ENCODE results near the gene ASB16.

Gene ASB16

DNA sequence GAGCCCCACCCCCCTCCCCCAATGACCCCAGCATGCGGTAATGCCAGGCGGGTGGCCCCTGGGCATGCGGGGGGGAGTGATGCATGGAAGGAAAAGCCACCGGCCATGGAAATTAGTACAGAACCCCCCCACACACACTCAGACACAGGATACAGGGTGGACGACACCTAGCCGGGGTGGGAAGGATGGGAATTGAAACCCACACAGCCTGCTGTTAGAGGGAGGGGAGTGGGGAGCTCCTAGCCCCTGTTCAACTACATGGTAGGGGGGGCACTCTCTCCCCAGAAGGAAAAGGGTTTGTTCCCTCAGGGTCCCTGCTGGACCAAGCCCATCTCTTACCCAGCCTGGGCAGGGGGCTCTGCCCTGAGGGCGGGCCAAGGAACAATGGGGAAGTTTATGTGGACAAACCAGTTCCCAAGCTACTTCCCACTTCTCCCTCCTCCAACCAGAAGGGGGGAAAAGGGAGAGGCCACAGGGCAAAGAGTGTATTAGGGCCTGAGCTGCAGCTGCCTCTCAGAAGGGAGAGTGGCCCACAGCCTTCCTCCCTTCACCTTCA, 21.5 kb downstream of the ASB16 start:
- H4K8ac ChIP-seq (ENCODE audit: low read depth, low read length) = no peak overlapping the region
- no peak overlapping the region for H3K9ac ChIP-seq (ENCODE audit: low read depth, low read length, poor library complexity)
- peaks cover 44 to 74% of the 10 kb centered on the region in 2 donors for H3K36me3 ChIP-seq (replicated peaks in 1 of 2; ENCODE audit: control insufficient read depth in 2 of 2, insufficient read depth in 2 of 2, low read length in 2 of 2)
- no peak overlapping the region for H2BK15ac ChIP-seq (ENCODE audit: low read length)
- peaks cover 0 to 3% of the 10 kb centered on the region in 2 donors for H3K4me1 ChIP-seq (ENCODE audit: control insufficient read depth in 2 of 2, insufficient read depth in 1 of 2, low read depth in 1 of 2, low read length in 2 of 2)
- DNase-seq (ENCODE audit: low spot score) = no peak
- H2BK5ac ChIP-seq (ENCODE audit: low read length) = no peak overlapping the region
- no peak overlapping the region for H3K4me2 ChIP-seq (ENCODE audit: insufficient read depth, low read length, poor library complexity, severe bottlenecking)
- no peak overlapping the region for H2BK12ac ChIP-seq (ENCODE audit: low read length)
- H3K18ac ChIP-seq (ENCODE audit: low read length) = no peak overlapping the region
- peak overlapping the region; percentile 11 for H3K23ac ChIP-seq (ENCODE audit: low read depth, low read length, poor library complexity)
- H3K14ac ChIP-seq (ENCODE audit: low read length) = no peak overlapping the region
- no CpG with 5 or more reads among the region's 7 CpGs for WGBS, 2 donors (ENCODE audit: extremely low coverage in 2 of 2, insufficient read length in 2 of 2, insufficient replicate concordance in 1 of 2)
- no peak overlapping the region for H2AFZ ChIP-seq (ENCODE audit: low read length)
- H3K9me3 ChIP-seq (replicated peaks in 1 of 2; ENCODE audit: control insufficient read depth in 2 of 2, insufficient read depth in 1 of 2, low read depth in 1 of 2, low read length in 2 of 2) = no peaks in the 10 kb centered on the region
- H3K79me1 ChIP-seq (ENCODE audit: low read depth, low read length) = peaks cover 14% of the 10 kb centered on the region
- H2BK120ac ChIP-seq (ENCODE audit: low read depth, low read length) = no peak overlapping the region
- no peak overlapping the region for H3K4ac ChIP-seq (ENCODE audit: low read length)
- no peak overlapping the region for H4K91ac ChIP-seq (ENCODE audit: low read depth, low read length, poor library complexity)
- no peaks in the 10 kb centered on the region for H3K27me3 ChIP-seq (ENCODE audit: control insufficient read depth in 3 of 3, insufficient read depth in 3 of 3, low read depth in 1 of 3, low read length in 3 of 3)
- peak overlapping the region; percentile 48 for H3K27ac ChIP-seq (replicated peaks; ENCODE audit: low read length)
- no peak overlapping the region for H3K4me3 ChIP-seq (ENCODE audit: low read length in 2 of 2)
- no peak overlapping the region for H2AK5ac ChIP-seq (ENCODE audit: low read depth, low read length)

DNA sequence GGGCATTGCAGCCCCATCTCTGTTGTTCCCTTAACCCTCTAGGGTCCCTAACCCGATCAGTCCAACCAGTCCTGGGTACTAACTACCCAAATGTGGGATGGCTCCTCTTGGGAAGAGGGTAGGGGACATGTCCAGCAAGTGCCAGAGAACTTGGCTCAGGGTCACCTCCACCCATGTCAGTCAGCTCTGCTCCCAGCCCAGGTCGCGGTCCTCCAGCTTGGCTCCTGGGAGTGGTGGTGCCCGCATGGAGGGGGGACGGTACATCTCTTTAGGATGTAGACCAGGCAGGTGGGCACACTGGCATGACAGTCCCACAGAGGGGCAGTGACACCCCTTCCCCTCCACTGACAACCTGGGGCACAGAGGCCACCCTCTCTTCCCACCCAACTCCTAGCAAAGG, 22.2 kb downstream of the ASB16 start:
- Histone ChIP-seq H4K8ac (ENCODE audit: low read depth, low read length) (no peak overlapping the region), H3K4me3 (ENCODE audit: low read length in 2 of 2) (no peak overlapping the region), H2BK5ac (ENCODE audit: low read length) (no peak overlapping the region), H3K79me1 (ENCODE audit: low read depth, low read length) (peaks cover 14% of the 10 kb centered on the region), H3K14ac (ENCODE audit: low read length) (no peak overlapping the region), H3K9ac (ENCODE audit: low read depth, low read length, poor library complexity) (no peak overlapping the region), H4K91ac (ENCODE audit: low read depth, low read length, poor library complexity) (peak overlapping the region; percentile 79), H3K36me3 (replicated peaks in 1 of 2; ENCODE audit: control insufficient read depth in 2 of 2, insufficient read depth in 2 of 2, low read length in 2 of 2) (peaks cover 51 to 81% of the 10 kb centered on the region in 2 donors), H3K23ac (ENCODE audit: low read depth, low read length, poor library complexity) (peak overlapping the region; percentile 46), H3K27ac (replicated peaks; ENCODE audit: low read length) (peak overlapping the region; percentile 10), H2BK120ac (ENCODE audit: low read depth, low read length) (no peak overlapping the region), H3K18ac (ENCODE audit: low read length) (no peak overlapping the region), H2AFZ (ENCODE audit: low read length) (no peak overlapping the region), H3K4me1 (ENCODE audit: control insufficient read depth in 2 of 2, insufficient read depth in 1 of 2, low read depth in 1 of 2, low read length in 2 of 2) (peaks cover 0 to 4% of the 10 kb centered on the region in 2 donors), H3K27me3 (ENCODE audit: control insufficient read depth in 3 of 3, insufficient read depth in 3 of 3, low read depth in 1 of 3, low read length in 3 of 3) (no peaks in the 10 kb centered on the region), H3K4me2 (ENCODE audit: insufficient read depth, low read length, poor library complexity, severe bottlenecking) (no peak overlapping the region), H2BK15ac (ENCODE audit: low read length) (no peak overlapping the region), H3K4ac (ENCODE audit: low read length) (no peak overlapping the region), H2BK12ac (ENCODE audit: low read length) (no peak overlapping the region), H3K9me3 (replicated peaks in 1 of 2; ENCODE audit: control insufficient read depth in 2 of 2, insufficient read depth in 1 of 2, low read depth in 1 of 2, low read length in 2 of 2) (no peaks in the 10 kb centered on the region), H2AK5ac (ENCODE audit: low read depth, low read length) (no peak overlapping the region)
- WGBS, 2 donors (ENCODE audit: extremely low coverage in 2 of 2, insufficient read length in 2 of 2, insufficient replicate concordance in 1 of 2) = no CpG with 5 or more reads among the region's 5 CpGs
- DNase-seq (ENCODE audit: low spot score) = no peak

DNA sequence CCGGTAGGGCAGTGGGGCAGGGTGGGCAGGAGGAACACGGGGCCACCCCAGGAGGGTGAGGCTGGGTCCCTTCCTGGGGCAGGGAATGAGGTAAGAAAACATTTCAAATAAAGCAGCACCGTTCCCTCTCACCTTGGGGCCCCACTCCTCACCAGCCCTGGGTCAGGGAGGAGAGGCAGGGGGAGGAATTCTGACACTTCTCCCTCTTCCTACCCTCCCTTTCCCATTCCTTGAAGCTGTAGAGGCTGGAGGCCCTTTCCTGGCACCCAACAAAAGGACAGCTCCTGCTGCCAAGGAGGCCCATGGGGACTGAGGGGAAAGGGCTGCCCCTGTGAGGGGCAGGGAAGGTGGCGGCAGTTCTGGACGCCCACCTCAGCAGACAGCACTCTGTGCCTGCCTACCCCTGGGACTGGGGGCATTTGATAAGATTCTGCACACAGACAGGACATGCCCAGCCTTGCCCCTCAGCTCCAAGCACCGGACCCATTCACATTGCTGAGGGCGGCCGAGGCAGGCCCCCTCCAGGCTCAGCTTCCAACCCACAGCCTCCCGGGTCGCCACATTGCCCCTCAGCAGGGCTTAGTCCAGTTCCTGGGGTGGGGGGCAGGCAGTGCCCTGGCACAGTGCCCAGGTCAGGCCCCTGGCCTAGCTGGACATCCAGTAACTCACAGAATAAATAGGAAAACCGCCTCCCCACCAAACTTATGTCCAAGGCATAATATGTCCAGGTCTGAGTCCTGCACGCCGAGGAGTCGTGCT, 23.0 kb downstream of the ASB16 start:
- H3K27me3 ChIP-seq (ENCODE audit: control insufficient read depth in 3 of 3, insufficient read depth in 3 of 3, low read depth in 1 of 3, low read length in 3 of 3) = no peaks in the 10 kb centered on the region
- H4K91ac ChIP-seq (ENCODE audit: low read depth, low read length, poor library complexity) = peak overlapping the region; percentile 23
- no peak overlapping the region for H3K18ac ChIP-seq (ENCODE audit: low read length)
- H3K4me3 ChIP-seq (ENCODE audit: low read length in 2 of 2) = peak overlapping the region in 1 of 2 donors; percentile 18
- H2BK15ac ChIP-seq (ENCODE audit: low read length) = no peak overlapping the region
- peaks cover 6 to 8% of the 10 kb centered on the region in 2 donors for H3K4me1 ChIP-seq (ENCODE audit: control insufficient read depth in 2 of 2, insufficient read depth in 1 of 2, low read depth in 1 of 2, low read length in 2 of 2)
- peak overlapping the region; percentile 77 for H4K8ac ChIP-seq (ENCODE audit: low read depth, low read length)
- peaks cover 18% of the 10 kb centered on the region for H3K79me1 ChIP-seq (ENCODE audit: low read depth, low read length)
- H2BK12ac ChIP-seq (ENCODE audit: low read length) = no peak overlapping the region
- H3K27ac ChIP-seq (replicated peaks; ENCODE audit: low read length) = no peak overlapping the region
- no peak overlapping the region for H3K4me2 ChIP-seq (ENCODE audit: insufficient read depth, low read length, poor library complexity, severe bottlenecking)
- no peak overlapping the region for H3K4ac ChIP-seq (ENCODE audit: low read length)
- H3K9ac ChIP-seq (ENCODE audit: low read depth, low read length, poor library complexity) = no peak overlapping the region
- H3K14ac ChIP-seq (ENCODE audit: low read length) = no peak overlapping the region
- H2BK5ac ChIP-seq (ENCODE audit: low read length) = peak overlapping the region; percentile 78
- H2AFZ ChIP-seq (ENCODE audit: low read length) = no peak overlapping the region
- peak overlapping the region; percentile 47 for H3K23ac ChIP-seq (ENCODE audit: low read depth, low read length, poor library complexity)
- no peak overlapping the region for H2BK120ac ChIP-seq (ENCODE audit: low read depth, low read length)
- no CpG with 5 or more reads among the region's 14 CpGs for WGBS, 2 donors (ENCODE audit: extremely low coverage in 2 of 2, insufficient read length in 2 of 2, insufficient replicate concordance in 1 of 2)
- H3K9me3 ChIP-seq (replicated peaks in 1 of 2; ENCODE audit: control insufficient read depth in 2 of 2, insufficient read depth in 1 of 2, low read depth in 1 of 2, low read length in 2 of 2) = no peaks in the 10 kb centered on the region
- H3K36me3 ChIP-seq (replicated peaks in 1 of 2; ENCODE audit: control insufficient read depth in 2 of 2, insufficient read depth in 2 of 2, low read length in 2 of 2) = peaks cover 53 to 85% of the 10 kb centered on the region in 2 donors
- no peak overlapping the region for H2AK5ac ChIP-seq (ENCODE audit: low read depth, low read length)
- no peak for DNase-seq (ENCODE audit: low spot score)

DNA sequence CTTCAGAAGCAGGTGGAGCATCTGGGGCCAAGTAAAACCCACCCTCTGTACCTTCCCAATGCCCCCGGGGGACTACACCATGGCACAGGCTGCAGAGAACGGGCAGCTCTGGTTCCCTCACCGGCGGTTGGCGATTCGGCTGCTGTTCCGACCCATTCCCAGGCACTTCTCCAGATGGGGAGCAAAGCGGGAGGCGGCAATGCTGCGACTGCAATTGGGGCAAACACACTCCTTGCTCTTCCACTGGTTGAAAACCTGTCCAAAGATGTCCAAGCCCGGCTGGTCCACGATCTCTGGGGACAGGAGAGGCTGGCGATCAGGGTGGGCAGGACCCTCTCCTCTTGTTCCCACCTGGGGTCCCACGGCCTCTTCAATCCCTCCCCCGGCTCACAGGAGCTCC, 26.6 kb downstream of the ASB16 start:
- Histone ChIP-seq H4K8ac (ENCODE audit: low read depth, low read length) (no peak overlapping the region), H3K27me3 (ENCODE audit: control insufficient read depth in 3 of 3, insufficient read depth in 3 of 3, low read depth in 1 of 3, low read length in 3 of 3) (no peaks in the 10 kb centered on the region), H3K23ac (ENCODE audit: low read depth, low read length, poor library complexity) (no peak overlapping the region), H3K4me3 (ENCODE audit: low read length in 2 of 2) (no peak overlapping the region), H3K36me3 (replicated peaks in 1 of 2; ENCODE audit: control insufficient read depth in 2 of 2, insufficient read depth in 2 of 2, low read length in 2 of 2) (peaks cover 44 to 58% of the 10 kb centered on the region in 2 donors), H2BK120ac (ENCODE audit: low read depth, low read length) (no peak overlapping the region), H3K14ac (ENCODE audit: low read length) (no peak overlapping the region), H3K79me1 (ENCODE audit: low read depth, low read length) (peaks cover 18% of the 10 kb centered on the region), H3K4me2 (ENCODE audit: insufficient read depth, low read length, poor library complexity, severe bottlenecking) (no peak overlapping the region), H2AK5ac (ENCODE audit: low read depth, low read length) (no peak overlapping the region), H3K9me3 (replicated peaks in 1 of 2; ENCODE audit: control insufficient read depth in 2 of 2, insufficient read depth in 1 of 2, low read depth in 1 of 2, low read length in 2 of 2) (no peaks in the 10 kb centered on the region), H3K18ac (ENCODE audit: low read length) (no peak overlapping the region), H2BK15ac (ENCODE audit: low read length) (no peak overlapping the region), H3K4me1 (ENCODE audit: control insufficient read depth in 2 of 2, insufficient read depth in 1 of 2, low read depth in 1 of 2, low read length in 2 of 2) (peaks cover 11% of the 10 kb centered on the region in 2 donors), H2BK5ac (ENCODE audit: low read length) (no peak overlapping the region), H3K4ac (ENCODE audit: low read length) (no peak overlapping the region), H4K91ac (ENCODE audit: low read depth, low read length, poor library complexity) (no peak overlapping the region), H2BK12ac (ENCODE audit: low read length) (no peak overlapping the region), H2AFZ (ENCODE audit: low read length) (no peak overlapping the region), H3K27ac (replicated peaks; ENCODE audit: low read length) (no peak overlapping the region), H3K9ac (ENCODE audit: low read depth, low read length, poor library complexity) (no peak overlapping the region)
- no CpG with 5 or more reads among the region's 15 CpGs for WGBS, 2 donors (ENCODE audit: extremely low coverage in 2 of 2, insufficient read length in 2 of 2, insufficient replicate concordance in 1 of 2)
- no peak for DNase-seq (ENCODE audit: low spot score)

All from neuronal stem cell (in vitro differentiated cells).